K562 treated with DMSO at 1 percent for 12 hours (cell line): ENCODE measurements around the gene SPP1. TPM values are rescaled to one million over a fixed set of nuclear protein-coding genes. Genes with fewer than 3 reads are reported as not detected.

Experiments used
- total RNA-seq: library from RNA; unstranded; fragments of 300-600 nt; gene quantifications from 2 replicates; pipeline ENCODE4 v1.2.3, GENCODE V29; 2022; ENCODE audit not compliant: insufficient read depth

The SPP1 gene
- 1.2 TPM in 1 of 2 replicates, not detected in the other for total RNA-seq

DNA sequence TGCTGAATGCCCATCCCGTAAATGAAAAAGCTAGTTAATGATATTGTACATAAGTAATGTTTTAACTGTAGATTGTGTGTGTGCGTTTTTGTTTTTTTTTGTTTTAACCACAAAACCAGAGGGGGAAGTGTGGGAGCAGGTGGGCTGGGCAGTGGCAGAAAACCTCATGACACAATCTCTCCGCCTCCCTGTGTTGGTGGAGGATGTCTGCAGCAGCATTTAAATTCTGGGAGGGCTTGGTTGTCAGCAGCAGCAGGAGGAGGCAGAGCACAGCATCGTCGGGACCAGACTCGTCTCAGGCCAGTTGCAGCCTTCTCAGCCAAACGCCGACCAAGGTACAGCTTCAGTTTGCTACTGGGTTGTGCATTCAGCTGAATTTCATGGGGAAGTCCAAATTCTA, at the start of gene SPP1:
Gene SPP1, plus strand, starts transcription at position 249 of the 400 bp plus-strand sequence. CDS start 1,182 bp downstream, outside the sequence.

DNA sequence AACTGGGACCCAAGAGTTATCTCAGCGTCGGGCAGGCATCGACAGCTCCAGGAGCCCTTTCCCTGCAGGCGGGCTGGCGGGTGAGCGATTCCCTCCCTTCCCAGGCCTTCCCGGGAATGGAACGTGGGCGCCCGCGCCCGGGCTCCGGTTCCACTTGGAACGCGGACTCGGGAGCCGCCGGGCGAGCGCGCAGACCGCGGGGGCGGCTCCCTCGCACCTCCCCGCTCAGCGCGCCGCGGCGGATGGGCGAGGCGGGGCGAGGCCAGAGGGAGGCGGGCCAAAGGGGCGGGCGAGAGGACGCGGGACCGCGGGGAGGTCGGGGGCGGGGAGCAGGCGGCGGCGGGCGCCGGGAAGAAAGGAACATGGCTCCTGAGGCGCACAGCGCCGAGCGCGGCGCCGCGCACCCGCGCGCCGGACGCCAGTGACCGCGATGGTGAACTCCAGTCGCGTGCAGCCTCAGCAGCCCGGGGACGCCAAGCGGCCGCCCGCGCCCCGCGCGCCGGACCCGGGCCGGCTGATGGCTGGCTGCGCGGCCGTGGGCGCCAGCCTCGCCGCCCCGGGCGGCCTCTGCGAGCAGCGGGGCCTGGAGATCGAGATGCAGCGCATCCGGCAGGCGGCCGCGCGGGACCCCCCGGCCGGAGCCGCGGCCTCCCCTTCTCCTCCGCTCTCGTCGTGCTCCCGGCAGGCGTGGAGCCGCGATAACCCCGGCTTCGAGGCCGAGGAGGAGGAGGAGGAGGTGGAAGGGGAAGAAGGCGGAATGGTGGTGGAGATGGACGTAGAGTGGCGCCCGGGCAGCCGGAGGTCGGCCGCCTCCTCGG, 32.0 kb downstream of the SPP1 start, which contains the start of gene PKD2:
Gene PKD2, plus strand, starts transcription at position 332 of the 818 bp plus-strand sequence. Its CDS starts 99 bp downstream, at position 431.

Other genes with a start within 250 kb of the SPP1 start
- not detected in 2 replicates for gene IBSP, start 176.2 kb upstream of the SPP1 start, total RNA-seq
- not detected in 2 replicates for gene MEPE, start 142.7 kb upstream of the SPP1 start, total RNA-seq
- 0.49 TPM in 1 of 2 replicates, not detected in the other for gene PKD2, start 31.9 kb downstream of the SPP1 start, total RNA-seq
- gene ABCG2, start 182.9 kb downstream of the SPP1 start, total RNA-seq, result not detected in 2 replicates